ENCODE data around the gene PTPRM. TPM values are rescaled to one million over a fixed set of nuclear protein-coding genes. Genes with fewer than 3 reads are reported as not detected.

PTPRM gene
- total RNA-seq, 1 experiment from 2014 or later: 14.5 TPM

GRCh38 chr18:7737550-7737949 is 170.4 kb downstream of the PTPRM start:
- Histone ChIP-seq H3K27ac (ENCODE audit: low read depth, low read length) (no peak overlapping the region), H3K9ac (ENCODE audit: low read length) (no peak overlapping the region), H3K9me3 (ENCODE audit: control insufficient read depth in 1 of 2, insufficient read depth in 1 of 2, low read depth in 1 of 2, low read length in 2 of 2) (no peaks in the 10 kb centered on the region), H3K79me2 (ENCODE audit: insufficient read depth, low read length) (no peaks in the 10 kb centered on the region), H4K20me1 (ENCODE audit: insufficient read depth) (no peaks in the 10 kb centered on the region), H2AFZ (ENCODE audit: low read depth, low read length, poor library complexity, severe bottlenecking) (no peak overlapping the region), H3K9me2 (ENCODE audit: insufficient read depth) (no peaks in the 10 kb centered on the region), H3K4me2 (ENCODE audit: low read length) (no peak overlapping the region), H3K4me3 (replicated peaks in 1 of 2; ENCODE audit: low read depth in 1 of 2, low read length in 2 of 2) (no peak overlapping the region), H3K36me3 (ENCODE audit: control insufficient read depth in 1 of 2, insufficient read depth in 2 of 2, low read length in 2 of 2) (no peaks in the 10 kb centered on the region), H3K27me3 (ENCODE audit: insufficient read depth, low read length) (no peaks in the 10 kb centered on the region), H3K4me1 (ENCODE audit: control insufficient read depth in 1 of 2, insufficient read depth in 2 of 2, low read length in 2 of 2) (no peaks in the 10 kb centered on the region)
- ChIA-PET POLR2A (no interaction called here), CTCF (no interaction called here), RAD21 (ENCODE audit: low non-redundant PET in 1 of 2, low total read pairs in 2 of 2, uncharacterized antibody in 2 of 2, unreplicated experiment in 2 of 2) (no interaction called here)
- no peak for DNase-seq (ENCODE audit: low read depth, low spot score)
- TF ChIP-seq MAX (IDR thresholded peaks at IDR 0.05): no peak
- no peak for TF ChIP-seq CTCF (IDR thresholded peaks at IDR 0.05 in 2 of 3, conservative IDR thresholded peaks at IDR 0.05 in 1 of 3; ENCODE audit: borderline replicate concordance in 1 of 3, insufficient read depth in 1 of 3, low read depth in 2 of 3, low read length in 2 of 3)
- TF ChIP-seq REST (IDR thresholded peaks at IDR 0.05; ENCODE audit: low read depth): no peak
- TF ChIP-seq EZH2phosphoT487 (IDR thresholded peaks at IDR 0.05; ENCODE audit: borderline replicate concordance): no peak
- TF ChIP-seq ELF1 (IDR thresholded peaks at IDR 0.05; ENCODE audit: borderline replicate concordance, low read depth): no peak
- no peak for TF ChIP-seq POLR2AphosphoS5 (IDR thresholded peaks at IDR 0.05; ENCODE audit: low read depth, low read length)
- TF ChIP-seq CBX3 (IDR thresholded peaks at IDR 0.05; ENCODE audit: low read depth): no peak
- TF ChIP-seq JUND (IDR thresholded peaks at IDR 0.05): no peak
- no peak for TF ChIP-seq ATF3 (IDR thresholded peaks at IDR 0.05)
- no peak for TF ChIP-seq ZFX (IDR thresholded peaks at IDR 0.05)
- intact Hi-C loops (cut with micrococcal nuclease): no loop called here
- no peak; the same call in 1 of the 2 replicates for ATAC-seq
- no TSS peak for BruUV-seq (replicated peaks)

Data from HCT116 (cell line).